OCI-LY1 (cell line): ENCODE data around the gene ARID5B.

Source experiments
- H2AFZ ChIP-seq: fragments of 200-600 bp; sonication (generic), shearing (Covaris generic); 2 replicates; pipeline ENCODE4 v1.6.0; 2014; ENCODE audit warnings: antibody characterized with exemption, mild to moderate bottlenecking, low read length
- H3F3A ChIP-seq: fragments of 200-600 bp; sonication (generic), shearing (Covaris generic); 2 replicates; pipeline ENCODE4 v1.6.0; 2014; ENCODE audit warnings: mild to moderate bottlenecking, antibody characterized with exemption, low read length, moderate library complexity; ENCODE audit not compliant: insufficient read depth
- H3K27ac ChIP-seq: fragments of 200-600 bp; sonication (generic); 2 replicates; pipeline ENCODE4 v1.5.1; 2014; ENCODE audit warnings: low read length, mixed run types, mild to moderate bottlenecking, low read depth; ENCODE audit not compliant: poor library complexity, severe bottlenecking
- H3K27me3 ChIP-seq: fragments of 200-600 bp; sonication (generic); 2 replicates; pipeline ENCODE4 v1.6.0; 2014; ENCODE audit warnings: antibody characterized with exemption, mild to moderate bottlenecking, low read length, moderate library complexity; ENCODE audit not compliant: insufficient read depth
- H3K36me3 ChIP-seq: fragments of 200-600 bp; sonication (generic); 2 replicates; pipeline ENCODE4 v1.6.1; 2014; ENCODE audit warnings: mild to moderate bottlenecking, antibody characterized with exemption, low read length, moderate library complexity, mixed read lengths; ENCODE audit not compliant: insufficient read depth
- H3K4me1 ChIP-seq: fragments of 200-600 bp; sonication (generic); 2 replicates; pipeline ENCODE4 v1.5.1; 2014; ENCODE audit warnings: mild to moderate bottlenecking, low read length, moderate library complexity; ENCODE audit not compliant: insufficient read depth, severe bottlenecking
- H3K4me2 ChIP-seq: fragments of 200-600 bp; sonication (generic), shearing (Covaris generic); 2 replicates; pipeline ENCODE4 v1.6.1; 2014; ENCODE audit warnings: low read length
- H3K4me3 ChIP-seq: fragments of 200-600 bp; sonication (generic); 2 replicates; pipeline ENCODE4 v1.5.1; 2014; ENCODE audit warnings: low read length, low read depth, mild to moderate bottlenecking, mixed read lengths; ENCODE audit not compliant: poor library complexity, severe bottlenecking
- H3K79me2 ChIP-seq: fragments of 200-600 bp; shearing (Covaris generic); 2 replicates; pipeline ENCODE4 v1.6.1; 2016; ENCODE audit warnings: mixed run types, low read length, mixed read lengths; ENCODE audit not compliant: insufficient read depth
- H3K9ac ChIP-seq: fragments of 200-600 bp; sonication (generic), shearing (Covaris generic); 2 replicates; pipeline ENCODE4 v1.6.1; 2014; ENCODE audit warnings: mild to moderate bottlenecking, low read length, mixed read lengths
- H3K9me2 ChIP-seq: fragments of 200-600 bp; sonication (generic), shearing (Covaris generic); 2 replicates; pipeline ENCODE4 v1.6.1; 2014; ENCODE audit warnings: low read depth, mild to moderate bottlenecking, low read length, mixed read lengths
- H3K9me3 ChIP-seq: fragments of 200-600 bp; shearing (Covaris generic); 2 replicates; pipeline ENCODE4 v1.6.1; 2014; ENCODE audit warnings: low read length, mixed read lengths
- H4K20me1 ChIP-seq: fragments of 200-600 bp; sonication (generic), shearing (Covaris generic); 2 replicates; pipeline ENCODE4 v1.6.0; 2016; ENCODE audit warnings: mild to moderate bottlenecking, low read length; ENCODE audit not compliant: insufficient read depth
- EZH2 ChIP-seq: fragments of 200-600 bp; sonication (generic), shearing (Covaris generic); IDR thresholded peaks from 2 replicates; pipeline ENCODE4 v1.8.0; 2017; ENCODE audit warnings: borderline replicate concordance, mixed run types, mild to moderate bottlenecking, antibody characterized with exemption, low read length, moderate library complexity, mixed read lengths
- TF ChIP-seq, protein P1 (sequence below): fragments of 200-600 bp; sonication (generic), shearing (Covaris generic); IDR thresholded peaks from 2 replicates; pipeline ENCODE4 v1.5.1; 2017; ENCODE audit warnings: mild to moderate bottlenecking, antibody characterized with exemption, low read length, moderate library complexity, mixed read lengths

The ARID5B gene

DNA sequence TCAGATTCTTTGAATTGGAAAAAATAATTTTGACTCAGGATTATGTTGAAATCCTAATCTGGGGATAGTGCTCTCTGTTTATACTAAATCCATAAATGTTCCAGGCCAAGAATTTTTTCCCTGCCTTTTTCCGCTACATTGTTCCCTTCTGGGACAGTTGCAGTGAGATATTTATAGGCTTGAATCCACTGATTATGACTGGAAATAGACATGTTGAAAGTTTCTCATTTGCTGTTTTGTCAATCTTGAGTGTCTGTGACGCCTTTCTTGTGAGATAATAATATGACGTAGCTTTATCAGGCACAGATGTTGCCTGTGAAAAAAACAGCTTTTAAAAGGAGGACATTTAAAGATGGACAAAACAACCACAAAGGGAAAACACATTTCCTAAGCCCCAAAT is 155.9 kb downstream of the ARID5B start:
- peaks cover 14% of the 10 kb centered on the region; the same call in 1 of the 2 replicates for H3K79me2 ChIP-seq
- H3K36me3 ChIP-seq, result peaks cover 79% of the 10 kb centered on the region
- no peaks in the 10 kb centered on the region for H3F3A ChIP-seq
- no peak overlapping the region for H3K9ac ChIP-seq
- no peak overlapping the region for H3K4me3 ChIP-seq
- no peaks in the 10 kb centered on the region for H3K27me3 ChIP-seq
- TF ChIP-seq EZH2, result no peak
- TF ChIP-seq, protein P1, sequence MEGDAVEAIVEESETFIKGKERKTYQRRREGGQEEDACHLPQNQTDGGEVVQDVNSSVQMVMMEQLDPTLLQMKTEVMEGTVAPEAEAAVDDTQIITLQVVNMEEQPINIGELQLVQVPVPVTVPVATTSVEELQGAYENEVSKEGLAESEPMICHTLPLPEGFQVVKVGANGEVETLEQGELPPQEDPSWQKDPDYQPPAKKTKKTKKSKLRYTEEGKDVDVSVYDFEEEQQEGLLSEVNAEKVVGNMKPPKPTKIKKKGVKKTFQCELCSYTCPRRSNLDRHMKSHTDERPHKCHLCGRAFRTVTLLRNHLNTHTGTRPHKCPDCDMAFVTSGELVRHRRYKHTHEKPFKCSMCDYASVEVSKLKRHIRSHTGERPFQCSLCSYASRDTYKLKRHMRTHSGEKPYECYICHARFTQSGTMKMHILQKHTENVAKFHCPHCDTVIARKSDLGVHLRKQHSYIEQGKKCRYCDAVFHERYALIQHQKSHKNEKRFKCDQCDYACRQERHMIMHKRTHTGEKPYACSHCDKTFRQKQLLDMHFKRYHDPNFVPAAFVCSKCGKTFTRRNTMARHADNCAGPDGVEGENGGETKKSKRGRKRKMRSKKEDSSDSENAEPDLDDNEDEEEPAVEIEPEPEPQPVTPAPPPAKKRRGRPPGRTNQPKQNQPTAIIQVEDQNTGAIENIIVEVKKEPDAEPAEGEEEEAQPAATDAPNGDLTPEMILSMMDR, result no peak
- H3K4me1 ChIP-seq, result peaks cover 77% of the 10 kb centered on the region
- H3K9me2 ChIP-seq, result no peaks in the 10 kb centered on the region
- peak overlapping the region; percentile 94 for H3K27ac ChIP-seq
- H2AFZ ChIP-seq, result no peak overlapping the region
- H3K9me3 ChIP-seq, result no peaks in the 10 kb centered on the region
- no peak overlapping the region for H3K4me2 ChIP-seq
- H4K20me1 ChIP-seq, result no peaks in the 10 kb centered on the region

DNA sequence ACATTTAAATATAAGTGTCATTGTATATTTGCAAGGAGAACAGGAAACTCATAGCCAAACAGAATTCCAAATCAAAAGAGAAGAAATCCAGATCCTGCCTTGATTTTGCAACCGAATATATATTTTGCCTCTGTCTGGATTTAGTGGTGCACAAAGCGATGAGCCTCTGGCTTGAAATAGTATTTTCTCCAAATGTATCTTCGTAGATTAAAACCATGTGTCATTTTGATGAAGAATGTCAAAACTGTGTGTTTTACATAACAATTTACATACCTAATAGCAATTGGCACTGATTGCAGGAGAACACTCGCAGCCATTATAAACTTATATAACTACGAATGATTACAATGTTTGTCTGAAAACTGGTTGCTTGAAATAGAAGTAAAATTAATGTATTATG is 156.4 kb downstream of the ARID5B start:
- Histone ChIP-seq H3K36me3 (peaks cover 77% of the 10 kb centered on the region), H3K27me3 (no peaks in the 10 kb centered on the region), H3K79me2 (peaks cover 14% of the 10 kb centered on the region; the same call in 1 of the 2 replicates), H3K27ac (peak overlapping the region; percentile 94), H3K9me2 (no peaks in the 10 kb centered on the region), H2AFZ (no peak overlapping the region), H3K4me2 (no peak overlapping the region), H3K4me3 (no peak overlapping the region), H3K9me3 (no peaks in the 10 kb centered on the region), H3F3A (no peaks in the 10 kb centered on the region), H3K4me1 (peaks cover 72% of the 10 kb centered on the region), H3K9ac (no peak overlapping the region), H4K20me1 (no peaks in the 10 kb centered on the region)
- TF ChIP-seq, protein P1, result no peak

DNA sequence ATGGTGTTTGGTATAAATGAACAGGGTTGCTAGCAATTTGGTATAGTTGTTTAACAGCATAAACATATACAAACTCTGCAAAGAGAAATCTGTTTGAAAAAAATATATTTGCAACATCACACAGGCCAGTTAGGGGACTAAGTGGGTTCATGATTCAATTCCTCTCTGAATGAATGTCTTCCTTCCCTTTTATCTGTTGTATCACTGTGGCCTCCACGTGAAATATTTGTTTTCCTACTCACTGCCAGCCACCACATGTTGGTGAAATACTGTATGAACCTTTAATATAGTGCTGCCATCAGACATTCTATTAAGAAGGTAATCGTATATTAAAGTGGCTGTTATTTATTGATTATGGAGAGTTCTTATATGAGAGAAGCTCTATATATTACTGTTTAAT is 157.0 kb downstream of the ARID5B start:
- Histone ChIP-seq H3F3A (no peaks in the 10 kb centered on the region), H3K27me3 (no peaks in the 10 kb centered on the region), H3K4me3 (no peak overlapping the region), H4K20me1 (no peaks in the 10 kb centered on the region), H3K9me2 (no peaks in the 10 kb centered on the region), H3K4me2 (peak overlapping the region; percentile 7; the same call in 1 of the 2 replicates), H2AFZ (no peak overlapping the region), H3K4me1 (peaks cover 66% of the 10 kb centered on the region), H3K9me3 (no peaks in the 10 kb centered on the region), H3K27ac (peak overlapping the region; percentile 58), H3K79me2 (peaks cover 9% of the 10 kb centered on the region; the same call in 1 of the 2 replicates), H3K9ac (no peak overlapping the region), H3K36me3 (peaks cover 77% of the 10 kb centered on the region)
- TF ChIP-seq, protein P1, result no peak
- TF ChIP-seq EZH2, result no peak
